ENCODE results near the gene RAB20.

RAB20 gene

GRCh38 chr13:110506859-110507566, 54.5 kb downstream of the RAB20 start:
- no peaks in the 10 kb centered on the region for H3K27me3 ChIP-seq (ENCODE audit: insufficient read depth, poor library complexity, severe bottlenecking)
- no peak overlapping the region for H3K4me3 ChIP-seq (replicated peaks; ENCODE audit: insufficient read depth, low read length)

GRCh38 chr13:110506396-110506795, 55.1 kb downstream of the RAB20 start:
- no peaks in the 10 kb centered on the region for H3K27me3 ChIP-seq (ENCODE audit: insufficient read depth, poor library complexity, severe bottlenecking)
- H3K27ac ChIP-seq (replicated peaks) = no peak overlapping the region
- no peak for DNase-seq (ENCODE audit: low read depth in 1 of 2, low spot score in 1 of 2)
- H3K4me3 ChIP-seq (replicated peaks; ENCODE audit: insufficient read depth, low read length) = no peak overlapping the region
- TF ChIP-seq SPI1 (IDR thresholded peaks at IDR 0.05; ENCODE audit: borderline replicate concordance, low read depth) (no peak), REST (IDR thresholded peaks at IDR 0.05; ENCODE audit: insufficient replicate concordance, low read depth) (no peak), POLR2AphosphoS5 (IDR thresholded peaks at IDR 0.05; ENCODE audit: low read depth) (no peak), CTCF (IDR thresholded peaks at IDR 0.05; ENCODE audit: insufficient read depth, low read length) (no peak), GABPA (IDR thresholded peaks at IDR 0.05; ENCODE audit: low read depth) (no peak)

More at GRCh38 chr13:110506859-110507566, 54.5 kb downstream of the RAB20 start:
- DNase-seq (ENCODE audit: low read depth in 1 of 2, low spot score in 1 of 2) = no peak
- no peak for TF ChIP-seq SPI1 (IDR thresholded peaks at IDR 0.05; ENCODE audit: borderline replicate concordance, low read depth)
- TF ChIP-seq GABPA (IDR thresholded peaks at IDR 0.05; ENCODE audit: low read depth) = no peak
- TF ChIP-seq POLR2AphosphoS5 (IDR thresholded peaks at IDR 0.05; ENCODE audit: low read depth) = no peak
- no peak for TF ChIP-seq CTCF (IDR thresholded peaks at IDR 0.05; ENCODE audit: insufficient read depth, low read length)
- TF ChIP-seq REST (IDR thresholded peaks at IDR 0.05; ENCODE audit: insufficient replicate concordance, low read depth) = no peak
- no peak overlapping the region for H3K27ac ChIP-seq (replicated peaks)

GRCh38 chr13:110505594-110505993, 55.9 kb downstream of the RAB20 start:
- H3K27ac ChIP-seq (replicated peaks) = no peak overlapping the region
- DNase-seq (ENCODE audit: low read depth in 1 of 2, low spot score in 1 of 2) = no peak
- H3K4me3 ChIP-seq (replicated peaks; ENCODE audit: insufficient read depth, low read length) = no peak overlapping the region
- TF ChIP-seq POLR2AphosphoS5 (IDR thresholded peaks at IDR 0.05; ENCODE audit: low read depth) = no peak
- no peak for TF ChIP-seq CTCF (IDR thresholded peaks at IDR 0.05; ENCODE audit: insufficient read depth, low read length)
- H3K27me3 ChIP-seq (ENCODE audit: insufficient read depth, poor library complexity, severe bottlenecking) = no peaks in the 10 kb centered on the region
